HG03064 (cell line): Measurements from ENCODE around the gene COX6A1.

ENCODE experiments used
- ATAC-seq: cut with Tn5 transposase; IDR thresholded peaks from one replicate; pipeline ENCODE4 v1.9.1; 2021; ENCODE audit warnings: low read depth; ENCODE audit not compliant: unreplicated experiment

COX6A1 gene

DNA sequence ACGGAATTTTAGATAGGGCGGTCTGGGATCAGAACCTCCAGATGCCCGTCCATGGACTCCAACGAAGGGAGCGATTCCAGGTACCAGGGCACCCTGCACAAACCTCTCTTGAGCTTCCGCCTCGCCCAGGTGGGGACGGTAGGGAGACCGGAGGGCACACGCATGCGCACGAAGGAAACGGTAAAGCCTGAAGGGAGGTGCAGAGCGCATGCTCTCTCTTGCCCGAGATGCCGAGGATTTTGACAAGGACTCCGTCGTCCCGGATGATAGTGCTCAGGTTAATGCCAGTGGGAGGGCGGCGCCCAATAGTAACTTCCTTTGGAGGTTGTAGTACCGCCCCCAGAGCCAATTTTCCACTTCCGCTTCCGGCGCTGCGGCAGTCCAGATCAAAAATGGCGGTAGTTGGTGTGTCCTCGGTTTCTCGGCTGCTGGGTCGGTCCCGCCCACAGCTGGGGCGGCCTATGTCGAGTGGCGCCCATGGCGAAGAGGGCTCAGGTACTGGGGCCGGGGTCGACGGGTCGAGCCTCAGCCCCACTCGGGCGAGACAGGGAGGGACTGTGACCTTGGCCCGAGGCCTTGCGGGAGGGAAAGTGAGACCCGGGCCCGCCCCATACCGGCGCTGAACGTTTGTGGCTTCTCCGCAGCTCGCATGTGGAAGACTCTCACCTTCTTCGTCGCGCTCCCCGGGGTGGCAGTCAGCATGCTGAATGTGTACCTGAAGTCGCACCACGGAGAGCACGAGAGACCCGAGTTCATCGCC lies at the start of gene COX6A1:
TSS of gene COX6A1 (plus strand) at position 379 of the 760 bp plus-strand sequence. CDS start at position 393, 14 bp downstream.
- peak; percentile 87 for ATAC-seq

DNA sequence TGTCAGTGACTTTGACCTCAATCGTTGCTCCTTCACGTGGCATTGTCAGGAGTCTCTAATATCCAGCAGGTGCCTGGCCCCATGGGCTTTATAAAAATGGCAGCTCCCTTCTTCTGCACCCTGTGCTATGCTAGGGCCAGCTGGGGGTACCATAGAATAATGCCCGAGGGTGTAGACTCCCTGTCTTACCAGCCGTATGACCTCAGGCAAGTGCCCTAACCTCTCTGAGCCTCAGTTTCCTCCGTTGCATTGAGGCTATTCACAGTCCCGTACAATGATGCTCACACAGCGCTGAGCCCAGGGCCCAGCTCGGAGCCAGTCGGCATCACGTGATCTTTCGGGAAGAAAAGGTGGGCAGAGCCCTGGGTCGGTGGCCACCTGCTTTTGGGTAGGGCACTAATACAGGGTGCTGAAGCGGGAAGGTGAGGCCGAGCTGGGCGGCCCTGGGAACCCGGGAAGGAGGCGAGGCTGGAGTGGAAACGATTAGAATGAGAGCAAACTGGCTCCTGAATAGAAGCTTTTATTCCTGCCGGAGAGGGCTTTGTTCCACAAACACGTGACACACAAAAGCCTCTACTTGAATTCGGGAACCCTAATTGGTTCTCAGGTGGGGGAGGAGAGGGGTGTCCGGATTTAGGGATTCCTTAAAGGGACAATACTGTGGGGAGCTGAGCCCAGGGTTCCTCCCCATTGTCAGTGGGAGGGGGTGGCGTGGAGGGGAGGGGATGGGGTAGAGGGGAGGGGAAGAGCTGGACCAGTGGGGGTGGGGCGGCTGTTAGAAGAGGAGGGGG lies 49.0 kb upstream of the COX6A1 start:
- ATAC-seq = no peak

DNA sequence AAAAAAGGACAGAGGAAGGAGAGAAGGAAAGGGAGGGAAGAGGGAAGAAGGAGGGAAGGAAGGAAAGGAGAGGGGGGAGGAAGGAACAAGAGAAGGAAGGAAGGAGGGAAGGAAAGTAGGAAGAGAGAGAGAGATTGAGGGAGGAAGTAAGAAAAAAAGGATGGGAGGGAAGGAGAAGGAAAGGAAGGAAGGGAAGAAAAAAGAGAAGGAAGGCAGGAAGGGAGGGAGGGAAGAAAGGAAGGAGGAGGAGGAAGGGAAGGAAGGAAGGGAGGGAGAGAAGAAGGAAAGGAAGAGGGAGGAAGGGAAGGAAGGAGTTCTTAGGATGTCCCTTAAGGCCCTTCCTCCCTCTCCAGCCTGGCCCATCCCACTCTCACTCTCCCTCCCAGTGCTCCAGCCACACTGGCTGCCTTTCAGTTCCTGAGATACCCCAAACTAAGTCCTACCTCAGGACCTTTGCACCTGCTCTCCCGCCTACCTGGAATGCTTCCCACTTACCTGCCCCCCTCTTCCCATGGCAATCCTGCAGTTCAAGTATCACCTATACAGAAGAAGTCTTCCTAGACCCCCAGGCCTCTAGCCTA lies 47.3 kb upstream of the COX6A1 start:
- no peak for ATAC-seq

- ATAC-seq = no peak
These were observed 43.2 kb upstream of the COX6A1 start for GRCh38 chr12:120394483-120395367.

DNA sequence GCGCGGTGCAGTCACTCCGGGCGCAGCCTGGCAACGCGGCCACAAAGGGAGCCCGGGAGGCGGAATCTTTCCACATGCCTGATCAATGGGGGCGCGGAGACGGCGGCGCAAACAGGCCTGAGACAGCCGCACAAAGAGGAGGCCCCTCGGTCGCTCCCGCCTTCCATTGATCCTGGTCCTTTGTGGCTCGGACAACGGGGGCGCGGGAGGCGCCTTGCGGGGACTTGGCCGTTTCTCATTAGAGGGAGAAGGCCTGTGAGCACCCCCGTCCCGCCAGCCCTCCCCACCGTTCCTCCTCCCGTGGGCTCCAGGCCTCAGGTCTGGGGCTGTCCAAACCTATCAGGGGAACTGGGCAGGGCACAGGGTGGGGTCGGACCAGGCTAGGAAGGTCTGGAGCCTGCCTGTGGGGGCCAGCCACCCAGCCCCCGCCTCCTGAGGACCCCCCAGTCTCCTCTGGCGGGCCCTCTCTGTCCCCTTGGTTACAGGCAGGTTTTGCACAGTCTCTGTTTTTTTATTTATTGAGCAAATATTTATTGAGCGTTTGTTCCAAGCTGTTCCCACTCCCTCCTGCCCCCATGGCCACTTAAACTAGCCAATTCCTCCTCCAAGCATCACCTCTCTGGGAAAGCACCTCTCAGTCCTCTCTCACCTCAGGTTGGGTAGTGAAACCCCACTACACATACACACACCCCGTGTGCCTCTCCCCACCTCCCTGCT lies 39.9 kb upstream of the COX6A1 start:
- ATAC-seq = no peak

DNA sequence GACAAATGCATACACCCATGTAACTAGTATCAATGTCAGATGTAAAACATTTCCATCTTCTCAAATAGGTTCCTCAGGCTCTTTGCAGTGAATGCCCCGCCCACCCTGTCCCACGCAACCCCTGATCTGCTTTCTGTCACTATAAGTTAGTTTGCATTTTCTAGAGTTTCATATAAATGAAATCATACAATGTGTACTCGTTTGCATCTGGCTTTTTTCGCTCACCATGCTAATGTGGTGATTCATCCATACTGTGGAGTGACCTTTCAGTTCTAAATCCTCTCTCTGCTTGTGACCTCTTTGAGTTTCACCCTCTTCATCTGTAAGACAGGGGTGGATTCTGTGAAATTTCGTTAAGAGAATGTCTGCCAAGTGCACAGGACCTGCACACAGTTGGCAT lies 38.4 kb upstream of the COX6A1 start:
- no peak for ATAC-seq

GRCh38 chr12:120402217-120402616 lies 35.7 kb upstream of the COX6A1 start:
- no peak for ATAC-seq

DNA sequence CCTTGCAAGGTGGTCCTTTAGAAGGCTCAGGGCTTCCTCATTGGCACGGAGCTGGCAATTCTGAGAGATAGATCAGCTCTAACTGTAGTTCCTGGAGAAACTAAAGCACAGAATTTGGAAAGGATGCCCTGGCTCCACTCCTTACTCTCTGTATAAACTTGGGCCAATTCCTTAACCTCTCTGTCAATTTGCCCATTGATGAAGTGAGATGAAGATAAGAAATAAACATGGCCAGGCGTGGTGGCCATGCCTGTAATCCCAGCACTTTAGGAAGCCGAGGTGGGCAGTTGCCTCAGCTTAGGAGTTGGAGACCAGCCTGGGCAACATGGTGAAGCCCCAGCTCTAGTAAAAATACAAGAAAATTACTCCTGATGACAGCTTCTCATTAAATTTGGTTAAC lies 34.0 kb upstream of the COX6A1 start:
- ATAC-seq = no peak

GRCh38 chr12:120404271-120404670 lies 33.6 kb upstream of the COX6A1 start:
- ATAC-seq = no peak

DNA sequence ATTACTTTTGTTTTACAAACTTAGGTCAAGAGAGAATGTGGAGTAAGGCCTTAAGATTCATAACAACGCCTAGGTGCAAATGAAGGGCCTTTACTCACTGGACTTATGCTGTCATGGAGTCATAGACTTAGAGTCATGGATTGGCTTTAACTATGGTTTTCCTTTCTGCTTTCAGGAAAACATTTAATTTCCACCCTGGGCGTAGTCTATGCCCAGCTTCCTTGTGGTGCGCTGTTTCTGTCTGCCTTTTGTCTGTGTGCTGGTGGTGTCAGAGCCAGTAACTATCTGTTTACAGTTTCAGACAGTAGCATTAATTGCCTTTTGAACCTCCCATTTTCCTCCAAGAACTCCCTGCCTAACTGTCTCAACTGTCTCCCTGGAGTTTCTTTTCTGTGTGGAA lies 31.8 kb upstream of the COX6A1 start:
- no peak for ATAC-seq

DNA sequence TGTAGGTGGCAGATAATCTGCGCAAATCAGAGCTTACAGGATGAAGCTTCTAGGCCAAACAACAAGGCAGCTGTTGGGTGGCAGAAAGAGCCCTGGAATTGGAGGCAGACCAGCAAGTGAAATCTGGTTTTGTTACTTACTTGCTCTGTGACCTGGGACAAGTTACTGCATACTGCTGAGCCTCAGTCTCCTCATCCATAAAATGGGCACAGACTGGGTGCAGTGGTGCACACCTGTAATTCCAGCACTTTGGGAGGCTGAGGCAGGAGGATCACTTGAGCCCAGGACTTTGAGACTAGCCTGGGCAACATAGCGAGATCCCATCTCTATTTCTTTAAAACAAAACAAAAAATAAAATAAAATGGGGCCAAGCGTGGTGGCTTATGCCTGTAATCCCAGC lies 31.4 kb upstream of the COX6A1 start:
- no peak for ATAC-seq

- no peak for ATAC-seq
These were observed 29.1 kb upstream of the COX6A1 start for GRCh38 chr12:120408771-120409170.

DNA sequence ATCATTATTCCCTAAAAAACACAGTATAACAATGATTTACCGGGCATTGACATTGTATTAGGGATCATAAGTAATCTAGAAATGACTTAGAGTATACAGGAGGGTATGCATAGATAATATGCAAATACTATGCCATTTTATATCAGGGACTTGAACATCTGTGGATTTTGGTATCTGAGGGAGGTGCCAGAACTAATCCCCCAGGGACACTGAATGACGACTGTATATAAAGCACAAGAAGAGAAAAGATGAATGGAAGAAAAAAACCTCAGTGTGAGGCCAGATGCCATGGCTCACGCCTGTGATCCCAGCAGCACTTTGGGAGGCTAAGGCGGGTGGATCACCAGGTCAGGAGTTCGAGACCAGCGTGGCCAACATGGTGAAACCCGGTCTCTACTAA lies 25.5 kb upstream of the COX6A1 start:
- no peak for ATAC-seq

DNA sequence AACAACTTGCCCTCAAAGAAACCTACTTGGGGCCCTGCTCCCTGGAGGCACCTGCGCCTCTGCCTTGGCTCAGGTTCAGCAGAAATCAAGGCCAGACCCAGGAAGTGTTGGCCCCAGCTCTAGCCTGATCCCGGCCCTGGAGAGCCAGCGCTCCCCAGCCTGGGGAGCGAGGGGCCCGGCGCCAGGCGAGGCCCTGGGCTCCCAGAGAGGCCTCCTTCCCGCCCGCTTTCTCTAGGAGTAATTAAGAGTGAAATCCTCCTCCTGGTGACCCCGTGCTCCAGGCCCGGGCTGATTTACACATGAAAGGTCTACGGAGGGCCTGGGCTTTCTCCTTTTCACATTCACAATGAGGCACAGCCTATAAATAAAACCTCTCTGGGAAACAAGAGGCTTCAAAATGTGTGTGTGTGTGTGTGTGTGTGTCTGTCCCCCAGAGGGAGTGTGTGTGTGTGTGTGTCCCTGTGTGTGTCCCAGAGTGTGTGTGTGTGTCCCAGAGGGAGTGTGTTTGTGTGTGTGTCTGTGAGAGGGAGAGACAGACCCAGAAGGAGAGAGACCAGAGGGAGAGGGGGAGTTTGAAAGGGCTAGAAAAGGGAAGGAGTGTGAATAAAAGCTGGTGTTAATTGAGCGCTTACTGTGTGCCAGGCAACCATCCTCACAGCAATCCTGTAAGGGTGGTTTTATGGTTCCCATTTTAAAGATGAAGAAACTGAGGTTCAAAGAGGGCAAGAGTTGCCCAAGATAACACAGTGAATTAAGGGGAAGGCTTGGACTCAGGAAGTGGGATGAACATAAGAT lies 23.8 kb upstream of the COX6A1 start:
- ATAC-seq = no peak

GRCh38 chr12:120416490-120417216 lies 21.3 kb upstream of the COX6A1 start:
- no peak for ATAC-seq

DNA sequence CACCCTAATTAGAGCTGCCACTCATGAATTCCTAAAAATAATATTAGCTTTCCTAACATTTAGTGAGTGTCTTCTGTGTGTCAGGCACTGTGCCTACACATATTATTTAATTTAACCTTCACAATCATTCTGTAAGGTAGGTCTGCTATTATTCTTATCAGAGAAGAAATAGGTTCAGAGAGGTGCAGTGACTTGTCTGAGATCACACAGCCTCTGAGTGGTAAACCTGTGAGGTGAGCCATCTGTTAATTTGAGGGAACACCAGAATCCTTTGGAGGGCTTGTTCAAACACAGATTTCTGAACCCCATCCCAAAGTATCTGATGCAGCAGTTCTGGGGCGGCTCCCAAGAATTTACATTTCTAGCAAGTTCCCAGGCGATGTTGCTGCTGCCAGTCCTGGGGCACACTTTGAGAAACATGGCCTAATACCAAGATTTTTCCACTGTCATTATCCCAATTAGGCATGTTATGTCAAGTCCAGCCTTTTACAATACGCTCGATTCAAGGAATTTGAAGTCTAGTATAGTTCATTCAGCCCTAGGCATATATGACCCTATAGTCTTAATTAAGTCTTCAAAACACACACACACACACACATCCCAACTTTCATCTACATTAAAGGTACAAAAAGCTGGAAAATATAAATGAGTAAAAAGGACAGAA lies 19.9 kb upstream of the COX6A1 start:
- ATAC-seq = no peak

DNA sequence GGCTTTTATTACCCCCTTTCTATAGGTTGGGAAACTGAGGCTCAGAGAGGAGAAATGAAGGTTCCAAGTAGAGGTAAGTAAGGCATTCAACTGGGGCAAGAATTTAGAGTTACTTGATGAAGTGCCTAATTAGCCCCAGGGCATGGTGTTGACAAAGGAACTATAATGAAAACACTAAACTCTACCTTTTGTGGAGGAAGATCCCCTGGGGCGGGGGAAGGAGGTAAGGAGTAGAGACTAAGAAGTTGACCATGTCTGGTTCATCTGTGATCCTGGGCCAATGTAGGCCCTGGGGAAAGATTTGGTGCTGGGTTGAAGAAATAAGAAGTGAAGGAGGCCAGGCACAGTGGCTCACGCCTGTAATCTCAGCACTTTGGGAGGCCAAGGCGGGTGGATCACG lies 16.2 kb upstream of the COX6A1 start:
- ATAC-seq = no peak

DNA sequence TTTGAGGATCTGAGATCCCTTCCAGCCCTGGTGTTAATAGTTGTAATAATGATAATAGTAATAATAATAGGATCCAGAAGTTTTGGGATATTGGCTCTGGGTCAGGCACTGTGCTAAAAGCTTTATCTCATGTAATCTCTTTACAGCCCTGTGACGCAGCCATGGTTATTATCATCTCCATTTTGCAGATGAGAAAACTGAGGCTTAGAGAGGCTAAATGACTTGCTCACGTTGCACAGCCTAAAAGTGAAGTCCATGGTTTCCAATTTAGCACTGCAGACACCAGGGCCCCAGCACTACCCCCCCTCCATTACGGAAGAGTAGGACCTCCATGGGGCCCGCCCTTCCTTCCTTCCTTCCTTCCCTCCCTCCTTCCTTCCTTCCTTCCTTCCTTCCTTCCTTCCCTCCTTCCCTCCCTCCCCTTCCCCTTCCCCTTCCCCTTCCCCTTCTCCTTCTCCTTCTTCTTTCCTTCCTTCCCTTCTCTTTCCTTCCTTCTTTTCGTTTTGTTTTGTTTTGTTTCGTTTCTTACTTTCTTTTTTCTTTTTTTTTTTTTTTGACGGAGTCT lies 14.9 kb upstream of the COX6A1 start:
- ATAC-seq = no peak
